ENCODE data around the gene TFDP2. TPM values are rescaled to one million over a fixed set of nuclear protein-coding genes. Genes with fewer than 3 reads are reported as not detected.

Gene TFDP2
- total and polyA plus RNA-seq, 2 of the 8 experiments (the other 6 are each of a cell fraction or from before 2014, with no cell fraction given) = 41.1 to 119 TPM

DNA sequence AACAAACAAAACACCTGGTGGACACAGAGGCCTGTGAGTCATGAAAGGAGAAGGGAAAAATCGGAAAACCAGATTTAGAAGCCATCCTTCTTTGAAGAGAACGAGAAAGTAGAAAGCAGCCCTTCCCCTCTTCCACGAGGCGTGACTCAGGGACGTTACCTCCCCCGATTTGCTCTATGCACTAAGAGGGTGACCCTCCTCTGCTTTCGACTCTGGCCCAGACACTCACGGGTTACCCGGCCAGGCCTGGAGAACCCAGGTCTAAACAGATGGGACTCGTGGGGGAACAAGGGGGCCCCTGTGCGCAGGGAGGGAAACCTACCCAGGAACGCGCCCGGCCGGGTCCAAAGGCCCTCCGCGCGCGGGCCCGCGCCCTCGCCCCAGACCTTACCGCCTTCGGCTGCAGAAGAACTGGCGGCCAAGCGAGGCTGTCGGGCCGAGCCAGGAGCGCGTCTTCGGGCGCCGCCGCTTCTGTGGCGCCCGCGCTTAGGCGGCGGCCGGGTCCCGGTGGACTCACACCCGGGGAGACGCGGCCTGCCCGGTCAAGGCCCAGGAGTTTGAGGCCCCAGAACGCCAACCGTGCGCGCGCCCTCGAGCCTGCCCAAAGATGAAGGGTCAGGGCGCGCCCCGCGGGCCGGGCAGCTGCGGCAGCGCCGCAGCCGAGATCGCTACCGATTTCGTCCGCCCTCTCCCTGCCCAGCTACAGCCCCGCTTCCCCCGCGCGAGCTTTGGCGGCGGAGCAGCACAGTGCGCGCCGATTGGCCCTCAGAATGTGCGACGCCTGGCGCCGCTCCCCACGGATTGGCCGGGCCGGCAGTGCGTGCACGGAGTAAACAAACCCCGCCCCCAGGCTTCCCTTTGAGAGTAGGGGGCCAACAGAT is at the start of gene TFDP2 (continued):
- TF ChIP-seq, protein P1, sequence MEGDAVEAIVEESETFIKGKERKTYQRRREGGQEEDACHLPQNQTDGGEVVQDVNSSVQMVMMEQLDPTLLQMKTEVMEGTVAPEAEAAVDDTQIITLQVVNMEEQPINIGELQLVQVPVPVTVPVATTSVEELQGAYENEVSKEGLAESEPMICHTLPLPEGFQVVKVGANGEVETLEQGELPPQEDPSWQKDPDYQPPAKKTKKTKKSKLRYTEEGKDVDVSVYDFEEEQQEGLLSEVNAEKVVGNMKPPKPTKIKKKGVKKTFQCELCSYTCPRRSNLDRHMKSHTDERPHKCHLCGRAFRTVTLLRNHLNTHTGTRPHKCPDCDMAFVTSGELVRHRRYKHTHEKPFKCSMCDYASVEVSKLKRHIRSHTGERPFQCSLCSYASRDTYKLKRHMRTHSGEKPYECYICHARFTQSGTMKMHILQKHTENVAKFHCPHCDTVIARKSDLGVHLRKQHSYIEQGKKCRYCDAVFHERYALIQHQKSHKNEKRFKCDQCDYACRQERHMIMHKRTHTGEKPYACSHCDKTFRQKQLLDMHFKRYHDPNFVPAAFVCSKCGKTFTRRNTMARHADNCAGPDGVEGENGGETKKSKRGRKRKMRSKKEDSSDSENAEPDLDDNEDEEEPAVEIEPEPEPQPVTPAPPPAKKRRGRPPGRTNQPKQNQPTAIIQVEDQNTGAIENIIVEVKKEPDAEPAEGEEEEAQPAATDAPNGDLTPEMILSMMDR (IDR thresholded peaks at IDR 0.05; ENCODE audit: control extremely low read depth in 1 of 3, insufficient read depth in 1 of 3, low read depth in 1 of 3, low read length in 3 of 3) = no peak
- TF ChIP-seq TEAD4 (IDR thresholded peaks at IDR 0.05; ENCODE audit: low read depth, low read length) = no peak
- TF ChIP-seq SP2 (IDR thresholded peaks at IDR 0.05; ENCODE audit: low read length) = no peak
- no peak for TF ChIP-seq POU5F1 (IDR thresholded peaks at IDR 0.05; ENCODE audit: low read depth, low read length)
- no peak for TF ChIP-seq FOSL1 (IDR thresholded peaks at IDR 0.05; ENCODE audit: insufficient read depth, low read depth, low read length)
- TF ChIP-seq, protein P2, sequence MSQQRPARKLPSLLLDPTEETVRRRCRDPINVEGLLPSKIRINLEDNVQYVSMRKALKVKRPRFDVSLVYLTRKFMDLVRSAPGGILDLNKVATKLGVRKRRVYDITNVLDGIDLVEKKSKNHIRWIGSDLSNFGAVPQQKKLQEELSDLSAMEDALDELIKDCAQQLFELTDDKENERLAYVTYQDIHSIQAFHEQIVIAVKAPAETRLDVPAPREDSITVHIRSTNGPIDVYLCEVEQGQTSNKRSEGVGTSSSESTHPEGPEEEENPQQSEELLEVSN (IDR thresholded peaks at IDR 0.05) = peak; percentile 67
- peak; percentile 71 for TF ChIP-seq CREB1 (IDR thresholded peaks at IDR 0.05)
- TF ChIP-seq RXRA (IDR thresholded peaks at IDR 0.05; ENCODE audit: insufficient read depth, low read depth, low read length) = no peak
- TF ChIP-seq RAD21 (IDR thresholded peaks at IDR 0.05 in 1 of 2, conservative IDR thresholded peaks at IDR 0.05 in 1 of 2; ENCODE audit: low read depth in 2 of 2, low read length in 2 of 2) = no peak
- no peak for TF ChIP-seq EP300 (IDR thresholded peaks at IDR 0.05; ENCODE audit: borderline replicate concordance in 1 of 2, low read depth in 2 of 2, low read length in 2 of 2)
- TF ChIP-seq HDAC2 (IDR thresholded peaks at IDR 0.05; ENCODE audit: borderline replicate concordance in 1 of 2, low read depth in 2 of 2, low read length in 2 of 2) = peak in 1 of 2 experiments; percentile 16; a peak in 1 of 4 replicates
- TF ChIP-seq KDM4A (IDR thresholded peaks at IDR 0.05; ENCODE audit: low read depth, low read length, severe bottlenecking) = peak; percentile 87
- no peak for TF ChIP-seq SP1 (IDR thresholded peaks at IDR 0.05; ENCODE audit: low read depth, low read length)
- peak; percentile 48; the same call in 1 of the 2 replicates for TF ChIP-seq RFX5 (IDR thresholded peaks at IDR 0.05; ENCODE audit: borderline replicate concordance, low read depth, low read length)
- peak; percentile 80 for TF ChIP-seq PHF8 (conservative IDR thresholded peaks at IDR 0.05; ENCODE audit: low read depth, low read length)
- TF ChIP-seq, protein P3, sequence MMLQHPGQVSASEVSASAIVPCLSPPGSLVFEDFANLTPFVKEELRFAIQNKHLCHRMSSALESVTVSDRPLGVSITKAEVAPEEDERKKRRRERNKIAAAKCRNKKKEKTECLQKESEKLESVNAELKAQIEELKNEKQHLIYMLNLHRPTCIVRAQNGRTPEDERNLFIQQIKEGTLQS (IDR thresholded peaks at IDR 0.05; ENCODE audit: insufficient read depth, low read depth, low read length) = no peak
- no peak for TF ChIP-seq TCF12 (IDR thresholded peaks at IDR 0.05; ENCODE audit: low read depth, low read length)
- TF ChIP-seq, protein P4, sequence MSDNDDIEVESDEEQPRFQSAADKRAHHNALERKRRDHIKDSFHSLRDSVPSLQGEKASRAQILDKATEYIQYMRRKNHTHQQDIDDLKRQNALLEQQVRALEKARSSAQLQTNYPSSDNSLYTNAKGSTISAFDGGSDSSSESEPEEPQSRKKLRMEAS (IDR thresholded peaks at IDR 0.05) = peak; percentile 79

All from H1 (cell line).